ENCODE data around the gene UQCRHL. TPM values are rescaled to one million over a fixed set of nuclear protein-coding genes. Genes with fewer than 3 reads are reported as not detected.

UQCRHL gene
- total RNA-seq, 1 experiment from 2014 or later: 4.9 TPM

DNA sequence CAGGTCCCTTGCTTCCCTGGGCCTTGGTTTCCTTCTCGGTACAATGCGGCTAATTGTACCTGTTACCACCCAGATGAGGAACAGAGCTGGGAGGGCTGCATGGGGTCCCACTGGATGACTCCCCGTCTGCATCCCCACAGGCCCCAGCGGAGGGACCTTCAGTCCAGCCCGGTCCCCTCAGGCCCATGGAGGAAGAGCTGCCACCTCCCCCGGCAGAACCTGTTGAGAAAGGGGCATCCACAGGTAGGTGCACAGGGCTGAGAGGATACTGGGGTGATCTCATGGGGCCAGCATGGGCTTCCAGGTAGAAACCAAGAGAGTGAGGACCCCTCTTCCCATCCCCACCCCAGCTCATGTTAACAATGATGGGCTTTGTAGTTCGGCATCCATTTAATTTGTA is 39.1 kb downstream of the UQCRHL start:
- no peaks in the 10 kb centered on the region for H3K9me3 ChIP-seq (ENCODE audit: insufficient read depth, low read depth)
- no peak overlapping the region for H2AFZ ChIP-seq
- BruUV-seq (replicated peaks): no TSS peak
- no peak for DNase-seq
- no peaks in the 10 kb centered on the region for H3F3A ChIP-seq (ENCODE audit: insufficient read depth, low read depth)
- H3K4me2 ChIP-seq: no peak overlapping the region
- H3K27ac ChIP-seq: no peak overlapping the region
- H3K9me2 ChIP-seq (ENCODE audit: insufficient read depth): no peaks in the 10 kb centered on the region
- intact Hi-C loops (cut with micrococcal nuclease; ENCODE audit: unreplicated experiment): no loop called here
- no peak overlapping the region for H3K4me3 ChIP-seq
- H4K20me1 ChIP-seq (ENCODE audit: insufficient read depth): no peaks in the 10 kb centered on the region
- H3K27me3 ChIP-seq (ENCODE audit: insufficient read depth, low read depth): no peaks in the 10 kb centered on the region
- H3K36me3 ChIP-seq (ENCODE audit: low read depth): no peaks in the 10 kb centered on the region; the same call in 1 of the 2 replicates
- ChIA-PET CTCF (no interaction called here), POLR2A (ENCODE audit: unreplicated experiment) (no interaction called here)
- TF ChIP-seq EZH2 (IDR thresholded peaks at IDR 0.05; ENCODE audit: low read depth): no peak
- TF ChIP-seq CTCF (conservative IDR thresholded peaks at IDR 0.05): no peak
- H3K79me2 ChIP-seq (ENCODE audit: low read depth): no peaks in the 10 kb centered on the region
- peaks cover 5% of the 10 kb centered on the region; the same call in 1 of the 2 replicates for H3K4me1 ChIP-seq (replicated peaks; ENCODE audit: insufficient read depth)

DNA sequence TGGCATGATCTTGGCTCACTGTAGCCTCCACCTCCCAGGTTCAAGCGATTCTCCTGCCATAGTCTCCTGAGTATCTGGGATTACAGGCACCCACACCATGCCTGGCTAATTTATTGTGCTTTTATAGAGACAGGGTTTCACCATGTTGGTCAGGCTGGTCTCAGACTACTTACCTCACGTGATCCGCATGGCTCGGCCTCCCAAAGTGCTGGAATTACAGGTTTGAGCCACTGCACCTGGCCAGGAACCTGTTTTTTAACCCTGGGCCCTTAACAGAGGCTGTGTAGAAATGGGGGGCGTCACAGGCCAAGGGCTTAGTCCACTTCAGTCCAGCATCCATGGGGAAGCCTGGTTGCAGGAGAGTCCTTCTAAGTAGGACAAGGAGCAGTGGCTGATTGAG is 39.5 kb downstream of the UQCRHL start:
- intact Hi-C loops (cut with micrococcal nuclease; ENCODE audit: unreplicated experiment): no loop called here
- H2AFZ ChIP-seq: no peak overlapping the region
- no peak overlapping the region for H3K4me2 ChIP-seq
- ChIA-PET POLR2A (ENCODE audit: unreplicated experiment) (no interaction called here), CTCF (no interaction called here)
- no peaks in the 10 kb centered on the region; the same call in 1 of the 2 replicates for H3K36me3 ChIP-seq (ENCODE audit: low read depth)
- TF ChIP-seq EZH2 (IDR thresholded peaks at IDR 0.05; ENCODE audit: low read depth) (no peak), CTCF (conservative IDR thresholded peaks at IDR 0.05) (no peak)
- no peaks in the 10 kb centered on the region for H4K20me1 ChIP-seq (ENCODE audit: insufficient read depth)
- H3K27ac ChIP-seq: no peak overlapping the region
- no peaks in the 10 kb centered on the region for H3F3A ChIP-seq (ENCODE audit: insufficient read depth, low read depth)
- H3K9me2 ChIP-seq (ENCODE audit: insufficient read depth): no peaks in the 10 kb centered on the region
- H3K4me3 ChIP-seq: no peak overlapping the region
- H3K27me3 ChIP-seq (ENCODE audit: insufficient read depth, low read depth): no peaks in the 10 kb centered on the region
- DNase-seq: no peak
- no peaks in the 10 kb centered on the region for H3K9me3 ChIP-seq (ENCODE audit: insufficient read depth, low read depth)
- no TSS peak for BruUV-seq (replicated peaks)
- H3K79me2 ChIP-seq (ENCODE audit: low read depth): no peaks in the 10 kb centered on the region
- peaks cover 5% of the 10 kb centered on the region; the same call in 1 of the 2 replicates for H3K4me1 ChIP-seq (replicated peaks; ENCODE audit: insufficient read depth)

DNA sequence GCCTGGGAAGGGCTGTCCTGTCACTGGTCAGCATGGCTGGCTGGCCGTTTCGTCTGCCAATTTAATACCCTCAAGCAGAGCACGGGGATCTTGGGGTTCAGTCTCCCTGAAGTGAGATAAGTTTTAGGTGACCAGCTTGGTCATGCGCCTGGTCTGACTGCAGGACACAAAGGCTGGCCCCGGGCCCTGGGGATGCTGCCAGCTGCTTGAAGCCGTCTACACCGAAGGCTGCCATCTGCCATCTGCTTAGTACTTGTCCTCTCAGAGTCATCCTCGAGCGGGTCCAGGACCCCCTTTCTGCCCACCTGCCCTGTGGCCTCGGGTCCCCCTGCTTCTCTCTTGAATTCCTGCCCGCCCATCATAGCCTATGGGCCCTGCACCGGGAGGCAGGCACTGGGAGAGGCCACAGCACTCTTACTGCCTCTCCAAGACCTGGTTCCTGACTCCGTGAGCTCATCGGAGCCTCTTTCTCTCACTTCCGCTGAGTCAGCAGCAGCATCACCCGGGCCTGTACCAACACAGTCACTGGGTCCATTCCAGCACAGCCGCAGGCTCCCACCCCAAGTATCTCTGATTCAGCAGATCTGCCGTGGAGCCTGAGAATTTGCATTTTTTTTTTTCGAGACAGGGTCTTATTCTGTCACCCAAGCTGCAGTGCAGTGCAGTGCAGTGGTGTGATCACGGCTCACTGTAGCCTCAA is 41.8 kb downstream of the UQCRHL start:
- BruUV-seq (replicated peaks): no TSS peak
- Histone ChIP-seq H3K27ac (no peak overlapping the region), H3K27me3 (ENCODE audit: insufficient read depth, low read depth) (no peaks in the 10 kb centered on the region), H2AFZ (no peak overlapping the region), H3K79me2 (ENCODE audit: low read depth) (no peaks in the 10 kb centered on the region), H4K20me1 (ENCODE audit: insufficient read depth) (no peaks in the 10 kb centered on the region), H3F3A (ENCODE audit: insufficient read depth, low read depth) (no peaks in the 10 kb centered on the region), H3K4me2 (no peak overlapping the region), H3K4me3 (no peak overlapping the region), H3K4me1 (replicated peaks; ENCODE audit: insufficient read depth) (peaks cover 8% of the 10 kb centered on the region; the same call in 1 of the 2 replicates), H3K9me3 (ENCODE audit: insufficient read depth, low read depth) (no peaks in the 10 kb centered on the region), H3K36me3 (ENCODE audit: low read depth) (no peaks in the 10 kb centered on the region; the same call in 1 of the 2 replicates), H3K9me2 (ENCODE audit: insufficient read depth) (no peaks in the 10 kb centered on the region)
- DNase-seq: no peak
- TF ChIP-seq CTCF (conservative IDR thresholded peaks at IDR 0.05) (no peak), EZH2 (IDR thresholded peaks at IDR 0.05; ENCODE audit: low read depth) (no peak)
- ChIA-PET CTCF (no interaction called here), POLR2A (ENCODE audit: unreplicated experiment) (no interaction called here)
- intact Hi-C loops (cut with micrococcal nuclease; ENCODE audit: unreplicated experiment): no loop called here
